HG03039 (cell line): ENCODE measurements around the gene MC5R.

Source experiments
- ATAC-seq: cut with Tn5 transposase; IDR thresholded peaks from one replicate; pipeline ENCODE4 v1.9.1; 2021; ENCODE audit warnings: mild to moderate bottlenecking, moderate library complexity; ENCODE audit not compliant: unreplicated experiment

The MC5R gene

GRCh38 chr18:13823707-13824395 lies at the start of gene MC5R:
MC5R (plus strand) TSS chr18:13824149; CDS start chr18:13825766, 1,617 bp downstream.
- ATAC-seq = peak; percentile 85

GRCh38 chr18:13775058-13775457 lies 48.9 kb upstream of the MC5R start:
- ATAC-seq = no peak

DNA sequence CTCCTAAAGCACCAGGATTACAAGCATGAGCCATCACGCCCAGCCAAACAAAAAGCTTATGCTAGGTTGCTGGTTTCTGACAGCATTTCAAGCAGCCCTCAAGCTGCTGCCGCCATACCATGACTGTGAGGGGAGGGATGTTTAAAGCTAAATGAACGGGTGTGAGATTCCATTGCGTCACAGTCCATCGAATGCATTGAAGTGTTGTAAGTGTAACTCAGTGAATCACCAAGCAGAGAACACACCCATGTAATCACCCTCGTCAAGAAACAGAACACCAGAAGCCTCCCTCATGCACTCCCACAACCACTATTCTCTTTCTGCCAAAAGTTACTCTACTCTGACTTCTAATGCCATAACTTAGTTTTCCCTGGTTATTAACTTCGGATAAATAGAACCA lies 32.8 kb upstream of the MC5R start:
- ATAC-seq = no peak

- no peak for ATAC-seq
These were observed 30.1 kb upstream of the MC5R start for GRCh38 chr18:13793819-13794218.

- ATAC-seq = no peak
These were observed 27.4 kb upstream of the MC5R start for GRCh38 chr18:13796515-13796914.

DNA sequence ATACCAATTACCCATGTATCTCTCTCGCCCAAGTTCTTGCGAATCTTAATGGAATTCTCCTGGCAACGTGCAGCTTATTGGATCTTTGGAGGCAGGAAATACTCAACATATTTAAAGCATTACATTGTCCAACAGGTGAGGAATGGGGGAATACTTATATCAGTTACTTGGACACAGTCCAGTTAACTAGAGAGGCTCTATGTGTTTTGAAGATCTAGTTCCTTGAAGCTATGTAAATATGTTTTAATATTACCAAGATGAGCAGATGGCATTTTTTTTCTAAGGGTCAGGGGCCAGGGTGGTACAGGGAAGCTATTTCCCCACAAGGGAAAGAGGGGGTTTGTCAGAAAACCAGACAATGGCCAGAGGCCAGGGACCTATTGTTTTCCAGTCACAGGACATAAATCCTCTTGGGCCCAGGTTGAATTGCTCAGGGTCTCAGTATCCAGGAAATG lies 26.8 kb upstream of the MC5R start:
- no peak for ATAC-seq

DNA sequence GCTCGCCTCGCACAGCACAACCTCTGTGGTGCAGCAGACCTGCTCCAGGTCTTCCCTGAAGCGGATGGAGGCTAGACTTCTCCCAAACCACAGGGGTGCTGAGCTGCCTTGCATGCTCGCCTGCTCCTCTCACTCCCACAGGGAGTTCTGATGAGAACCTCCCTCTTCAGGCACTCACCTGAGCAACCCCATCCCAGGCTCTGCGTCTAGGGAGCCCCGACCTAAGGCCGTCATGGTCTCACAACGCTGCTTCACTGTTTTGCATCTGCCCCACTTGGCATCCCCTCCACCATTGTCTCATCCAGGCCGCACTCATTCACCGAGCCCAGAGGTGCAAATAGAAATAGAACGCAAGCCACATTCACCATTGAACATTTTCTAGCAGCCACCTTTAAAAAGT lies 24.6 kb upstream of the MC5R start:
- no peak for ATAC-seq

DNA sequence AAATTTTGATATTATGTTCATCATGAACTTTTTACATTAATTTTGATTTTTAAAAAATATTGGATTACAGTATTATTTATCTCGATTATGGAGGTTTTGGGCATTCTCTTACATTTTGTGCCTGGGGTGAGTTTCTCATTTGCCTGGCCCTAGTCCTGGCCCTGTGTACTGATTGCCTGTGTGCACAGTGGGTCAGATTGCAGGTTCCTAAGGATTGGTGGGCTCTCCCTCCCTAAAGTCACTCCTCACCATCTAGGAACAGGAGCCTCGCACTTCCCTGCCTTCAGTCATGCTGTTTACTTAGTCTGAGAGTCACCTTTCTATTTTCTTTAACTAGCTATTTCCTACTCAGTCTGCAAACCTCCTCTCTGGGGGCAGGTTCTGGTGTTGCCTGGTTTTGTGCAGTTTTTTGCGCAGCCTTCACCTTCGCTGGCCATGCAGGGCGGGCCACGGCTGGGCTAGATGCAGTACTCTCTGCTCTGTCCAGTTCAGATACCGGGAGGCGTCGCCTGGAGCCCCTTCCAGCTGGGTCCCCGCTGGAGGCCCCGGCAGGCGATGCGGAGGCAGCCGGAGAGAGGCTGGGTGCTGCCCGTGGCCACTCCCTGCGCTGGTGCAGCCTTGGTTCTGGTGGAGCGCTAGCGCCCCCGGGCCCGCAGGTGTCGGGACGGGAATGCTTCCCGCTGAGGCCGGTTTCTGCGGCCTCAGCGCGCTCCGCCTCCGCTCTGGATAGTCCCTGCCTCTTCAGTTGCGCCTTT lies 23.3 kb upstream of the MC5R start:
- ATAC-seq = peak; percentile 76

- ATAC-seq = no peak
These were observed 22.7 kb upstream of the MC5R start for GRCh38 chr18:13801260-13801601.

- ATAC-seq = no peak
These were observed 19.6 kb upstream of the MC5R start for GRCh38 chr18:13804305-13804704.

DNA sequence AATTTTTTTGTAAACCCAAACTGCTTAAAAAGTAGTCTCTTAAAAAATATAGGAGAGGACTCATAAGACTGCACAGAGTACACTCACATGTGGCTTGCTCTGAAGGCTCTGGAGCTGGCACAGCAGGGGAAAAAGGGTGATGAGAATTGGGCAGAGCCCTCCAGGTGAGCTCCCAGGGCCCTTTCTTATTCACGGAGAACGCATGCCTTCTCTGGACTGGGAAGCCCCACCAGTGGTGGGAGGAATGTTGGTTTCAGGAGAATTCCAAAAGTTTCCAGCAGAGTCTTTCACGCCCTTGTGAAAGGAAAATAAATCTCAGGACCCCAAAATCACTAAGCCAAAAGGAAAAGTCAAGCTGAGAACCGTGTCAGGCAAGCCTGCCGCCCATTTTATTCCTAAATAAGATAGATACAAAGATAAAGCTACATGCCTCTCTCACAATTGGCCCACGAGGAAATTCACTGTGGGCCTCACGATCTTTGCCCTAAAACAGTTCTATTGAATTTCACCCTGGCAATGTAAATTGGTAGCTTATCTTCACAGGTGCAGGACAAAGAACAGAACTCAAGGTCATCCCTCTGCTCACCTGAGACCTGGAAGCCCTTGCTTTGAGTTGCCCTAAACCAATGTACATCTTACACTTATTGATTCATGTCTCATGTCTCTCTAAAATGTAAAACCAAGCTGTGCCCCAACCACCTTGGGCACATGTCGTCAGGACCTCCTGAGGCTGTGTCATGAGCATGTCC lies 15.5 kb upstream of the MC5R start:
- no peak for ATAC-seq

DNA sequence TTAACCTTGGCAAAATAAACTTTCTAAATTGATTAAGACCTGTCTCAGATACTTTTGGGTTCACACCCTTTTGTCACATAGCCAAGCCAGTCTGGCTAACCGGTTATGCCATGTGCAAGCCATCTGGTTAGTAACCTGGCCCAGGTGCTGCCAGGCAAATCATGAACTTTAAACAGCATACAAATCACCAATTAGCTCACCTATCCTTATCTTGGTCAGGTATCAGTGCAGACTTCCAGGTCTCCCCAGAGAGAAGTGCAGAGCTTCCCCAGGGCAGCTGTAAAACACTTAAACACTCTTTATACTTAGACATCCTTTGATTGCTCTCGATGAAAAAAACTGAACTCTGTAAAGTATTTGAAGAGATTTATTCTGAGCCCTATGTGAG lies 14.9 kb upstream of the MC5R start:
- no peak for ATAC-seq

GRCh38 chr18:13809531-13810255 lies 14.3 kb upstream of the MC5R start:
- no peak for ATAC-seq

DNA sequence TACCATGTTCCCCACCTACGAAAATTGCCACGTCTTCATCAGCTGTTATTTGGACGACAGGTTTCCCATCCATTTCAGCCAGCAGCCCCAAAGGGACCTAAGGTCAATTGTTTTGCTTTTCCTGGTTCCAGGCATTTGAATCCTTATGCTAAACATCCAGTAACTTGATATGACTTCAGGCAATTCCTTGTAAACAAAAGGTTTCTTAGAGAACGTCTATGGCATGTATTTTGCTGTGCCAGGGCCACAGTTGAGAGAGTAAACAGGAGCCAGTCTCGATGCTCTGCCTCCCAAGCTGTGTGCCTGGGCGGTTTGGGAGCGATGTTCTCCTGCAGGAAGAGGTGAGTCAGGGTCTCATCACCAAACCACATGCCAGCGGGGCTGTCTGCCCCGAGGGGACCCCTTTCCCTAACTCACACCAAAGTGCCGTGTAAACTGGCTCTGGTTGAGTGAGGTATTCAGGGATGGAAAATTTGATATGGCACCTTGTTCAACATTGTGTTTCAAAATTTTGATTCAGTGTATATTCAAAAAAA lies 12.9 kb upstream of the MC5R start:
- ATAC-seq = no peak

- no peak for ATAC-seq
These were observed 12.0 kb upstream of the MC5R start for GRCh38 chr18:13811993-13812392.

- peak; percentile 86 for ATAC-seq
These were observed 10.6 kb upstream of the MC5R start for GRCh38 chr18:13813271-13813849.

- ATAC-seq = no peak
These were observed 2.3 kb downstream of the MC5R start for GRCh38 chr18:13826209-13826608.

- no peak for ATAC-seq
These were observed 8.0 kb downstream of the MC5R start for GRCh38 chr18:13831864-13832508.

DNA sequence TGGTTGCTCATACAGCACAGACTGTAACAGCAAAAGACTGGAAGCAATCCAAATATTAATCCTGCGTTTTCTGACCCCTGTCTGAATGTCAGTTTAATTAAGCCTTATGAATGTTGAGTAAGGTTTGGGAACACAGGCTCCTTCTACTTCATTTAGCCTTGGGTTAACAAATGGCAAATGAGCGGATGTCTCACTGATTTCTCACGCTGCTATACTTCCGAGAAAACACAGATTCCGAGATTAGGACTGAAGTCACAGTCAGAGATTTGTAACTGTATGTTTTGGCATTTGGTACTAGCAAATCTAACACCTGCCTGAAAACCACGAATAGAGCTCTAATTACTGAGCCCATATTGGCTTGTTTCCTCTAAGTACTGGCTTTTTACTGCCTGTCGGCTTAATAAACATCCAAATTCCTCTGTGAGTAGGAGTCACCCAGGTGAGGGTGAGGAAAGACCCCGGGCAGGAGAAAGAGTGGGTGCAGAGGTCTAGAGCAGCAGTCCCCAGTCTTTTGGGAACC lies 10.6 kb downstream of the MC5R start:
- ATAC-seq = no peak

- ATAC-seq = no peak
These were observed 11.3 kb downstream of the MC5R start for GRCh38 chr18:13835202-13835601.
